HK-2 (cell line): ENCODE data around the gene CEMP1.
A peak's percentile ranks its signal among the peaks of the same experiment; 100 is the strongest.
"Not testable (repeated sequence)": the region's sequence is repeated elsewhere in the genome, so short reads cannot be mapped to it uniquely, and the experiment has no call there.

Experiments used
- DNase-seq: peaks from one replicate; pipeline ENCODE4 v3.0.0-alpha.2; 2018; ENCODE audit not compliant: unreplicated experiment

Gene CEMP1

DNA sequence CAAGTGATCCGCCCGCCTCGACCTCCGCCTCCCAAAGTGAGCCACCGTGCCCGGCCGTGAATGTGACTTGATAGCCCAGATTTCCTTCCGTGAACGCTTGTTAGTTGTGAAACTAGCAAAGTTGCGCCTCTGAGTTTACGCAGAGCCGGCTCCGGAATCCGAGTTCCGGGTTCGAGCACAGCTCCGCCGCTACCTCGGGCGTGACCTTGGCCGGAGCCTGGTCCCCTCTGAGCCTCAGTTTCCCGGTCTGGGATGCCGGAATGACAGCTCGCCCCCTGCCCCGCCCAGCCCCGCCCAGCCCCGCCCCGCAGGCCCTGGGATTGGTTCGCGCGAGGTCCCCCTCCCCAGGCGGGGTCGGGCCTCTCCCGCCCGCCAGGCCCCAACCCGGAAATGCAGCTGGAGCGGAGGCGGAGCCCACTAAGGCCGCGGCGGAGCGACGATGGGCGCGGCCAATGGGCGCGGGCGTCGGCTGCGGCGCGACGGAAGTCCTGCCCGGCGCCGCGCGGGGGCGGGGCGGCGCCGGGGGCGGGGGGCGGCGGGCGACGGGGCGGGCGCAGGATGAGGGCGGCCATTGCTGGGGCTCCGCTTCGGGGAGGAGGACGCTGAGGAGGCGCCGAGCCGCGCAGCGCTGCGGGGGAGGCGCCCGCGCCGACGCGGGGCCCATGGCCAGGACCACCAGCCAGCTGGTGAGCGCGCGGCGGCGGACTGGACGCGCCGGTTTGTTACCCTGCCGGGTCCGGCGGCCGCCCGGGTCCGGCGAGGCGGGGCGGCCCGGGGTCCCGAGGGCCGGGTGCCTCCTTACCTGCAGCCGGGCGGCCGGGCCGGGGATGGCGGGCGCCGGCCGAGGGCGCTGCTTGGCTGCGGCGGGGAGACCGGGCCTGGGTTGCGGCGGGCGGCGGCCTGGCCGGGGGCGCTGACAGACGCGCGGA lies 6.5 kb upstream of the CEMP1 start, which contains the start of gene PDPK1:
TSS of gene PDPK1 (plus strand) at position 571 of the 929 bp plus-strand sequence. CDS start at position 663, 92 bp downstream.
- DNase-seq, result peak; percentile 88

DNA sequence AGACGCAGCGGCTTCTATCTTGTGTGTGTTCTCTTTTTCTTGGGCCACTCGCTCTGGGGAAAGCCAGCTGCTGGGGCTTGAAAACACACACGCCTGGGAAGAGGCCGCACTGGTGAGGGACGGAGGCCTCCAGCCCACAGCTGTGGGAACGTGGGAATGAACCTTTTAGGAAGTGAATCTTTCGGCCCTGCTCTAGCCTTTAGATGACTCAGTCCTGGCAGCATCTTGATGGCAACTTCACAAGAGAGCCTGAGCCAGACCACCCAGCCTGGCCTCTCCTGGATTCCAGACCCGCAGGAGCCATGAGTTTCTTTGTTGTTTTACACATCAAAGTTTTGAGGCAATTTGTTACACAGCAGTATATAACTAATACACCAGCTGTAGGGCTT lies 4.4 kb upstream of the CEMP1 start:
- no peak for DNase-seq

DNA sequence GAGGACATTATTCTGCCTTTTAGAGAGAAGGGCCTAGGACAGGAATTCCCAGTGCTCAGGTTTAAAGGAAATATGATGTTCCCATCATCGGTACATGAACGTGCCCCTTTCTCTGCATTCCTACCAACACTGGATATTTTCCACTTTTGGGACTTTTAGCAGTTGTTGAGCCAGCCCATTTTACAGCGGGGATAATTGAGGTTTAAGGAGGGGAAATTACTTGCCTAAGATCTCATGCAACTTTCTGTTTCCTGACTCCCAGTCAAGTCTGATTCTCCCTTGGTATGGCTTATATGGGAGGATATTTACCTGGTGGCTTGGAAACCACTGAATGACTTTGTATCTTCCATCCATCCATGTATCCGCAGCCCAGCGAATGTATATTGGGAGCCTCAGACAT lies 3.1 kb upstream of the CEMP1 start:
- not testable (repeated sequence) for DNase-seq

DNA sequence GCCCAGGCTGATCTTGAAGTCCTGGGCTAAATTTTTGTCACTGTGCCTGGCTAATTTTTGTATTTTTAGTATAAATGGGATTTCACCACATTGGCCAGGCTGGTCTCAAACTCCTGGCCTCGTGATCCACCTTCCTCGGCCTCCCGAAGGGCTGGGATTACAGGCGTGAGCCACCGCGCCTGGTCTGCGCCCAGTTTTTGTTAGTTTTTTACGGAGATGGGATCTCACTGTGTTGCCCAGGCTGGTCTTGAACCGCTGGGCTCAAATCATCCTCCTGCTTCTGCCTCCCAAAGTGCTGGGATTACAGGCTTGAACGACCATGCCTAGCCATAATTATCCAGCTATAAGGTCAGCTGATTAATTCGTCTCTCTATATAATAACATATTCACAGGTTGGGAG lies 2.7 kb upstream of the CEMP1 start:
- no peak for DNase-seq

DNA sequence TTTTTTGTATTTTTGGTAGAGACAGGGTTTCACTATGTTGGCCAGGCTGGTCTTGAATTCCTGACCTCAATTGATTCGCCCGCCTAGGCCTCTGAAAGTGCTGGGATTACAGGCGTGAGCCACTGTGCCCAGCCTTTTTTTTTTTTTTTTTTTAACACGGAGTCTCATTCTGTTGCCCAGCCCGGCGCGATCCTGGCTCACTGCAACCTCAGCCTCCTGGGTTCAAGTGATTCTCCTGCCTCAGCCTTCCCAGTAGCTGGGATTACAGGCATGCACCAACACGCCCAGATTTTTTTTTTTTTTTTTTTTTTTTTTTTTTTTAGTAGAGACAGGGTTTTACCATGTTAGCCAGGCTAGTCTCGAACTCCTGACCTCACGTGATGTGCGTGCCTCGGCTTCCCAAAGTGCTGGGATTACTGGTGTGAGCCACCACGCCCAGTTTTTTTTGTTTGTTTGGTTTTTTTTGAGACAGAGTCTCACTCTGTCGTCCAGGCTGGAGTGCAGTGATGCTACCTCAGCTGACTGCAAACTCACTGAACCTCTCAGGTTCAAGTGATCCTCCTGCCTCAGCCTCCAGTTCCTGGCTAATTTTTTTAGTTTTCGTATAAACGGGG lies 2.0 kb upstream of the CEMP1 start:
- DNase-seq, result not testable (repeated sequence)

DNA sequence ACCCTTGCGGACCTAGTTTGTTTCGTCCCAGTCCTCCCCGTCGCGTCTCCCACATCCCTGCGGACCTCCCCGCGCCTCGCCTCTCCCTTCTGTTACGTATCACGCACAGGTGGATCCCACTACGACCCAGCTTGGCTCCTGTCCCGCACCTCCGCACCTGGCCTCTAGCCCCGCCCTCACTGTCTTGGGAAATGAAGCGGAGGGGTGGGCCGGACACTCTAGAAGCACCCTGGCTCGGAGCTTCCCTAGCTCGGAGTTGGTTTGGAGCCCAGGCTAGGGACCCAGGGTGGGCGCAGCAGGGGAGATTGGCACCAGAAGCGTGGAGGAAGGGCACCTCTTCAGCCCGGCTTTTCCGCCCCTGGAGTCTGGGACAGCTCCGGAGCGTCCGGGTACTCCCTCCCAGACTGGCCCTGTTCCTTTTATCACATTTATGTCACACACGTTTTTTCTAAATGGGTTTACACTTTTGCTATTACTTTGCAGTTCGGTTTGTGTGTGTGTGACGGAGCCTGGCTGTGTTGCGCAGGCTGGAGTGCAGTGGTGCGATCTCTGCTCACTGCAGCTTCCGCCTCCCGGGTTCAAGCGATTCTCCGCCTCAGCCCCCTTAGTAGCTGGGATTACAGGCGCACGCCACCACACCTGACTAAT lies 1.4 kb upstream of the CEMP1 start:
- DNase-seq, result peak; percentile 65

DNA sequence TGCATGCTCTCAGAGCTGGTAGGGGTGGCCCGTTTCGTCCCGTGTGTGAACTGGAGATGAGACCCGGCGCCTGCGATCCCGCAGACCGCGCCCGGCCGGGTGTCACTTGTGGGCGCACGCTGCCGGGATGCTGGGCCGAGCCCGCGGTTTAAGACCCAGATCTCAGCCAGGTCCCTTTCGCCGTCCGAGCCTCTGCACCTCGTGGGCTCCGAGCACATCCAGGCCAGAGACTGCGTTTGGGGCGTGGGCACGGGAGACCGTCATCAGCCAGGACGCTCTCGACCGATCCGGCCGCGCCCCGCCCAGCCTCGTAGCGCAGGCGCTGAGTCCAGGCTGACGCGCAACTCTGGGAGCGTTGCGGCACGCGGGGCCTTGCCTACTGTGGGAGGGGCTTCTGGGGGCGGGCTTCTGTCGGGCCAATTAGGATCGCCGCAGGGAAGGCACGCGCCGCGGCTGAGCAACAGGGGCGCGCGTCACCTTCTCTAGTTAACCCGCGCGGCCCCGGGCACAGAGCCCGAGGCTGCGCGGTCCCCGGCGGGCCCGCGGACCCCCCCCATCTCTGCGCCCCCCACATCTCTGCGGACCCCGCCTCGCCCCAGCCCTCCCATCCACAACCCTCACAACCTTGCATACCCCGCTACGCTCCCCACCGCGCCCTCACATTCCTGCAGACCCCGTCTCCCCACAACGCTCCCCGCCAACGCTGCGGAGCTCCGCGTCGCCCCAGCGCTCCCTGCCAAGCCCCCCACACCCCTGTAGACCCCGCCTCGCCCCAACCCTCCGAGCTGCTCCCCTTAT lies 687 bp upstream of the CEMP1 start:
- DNase-seq, result peak; percentile 92

DNA sequence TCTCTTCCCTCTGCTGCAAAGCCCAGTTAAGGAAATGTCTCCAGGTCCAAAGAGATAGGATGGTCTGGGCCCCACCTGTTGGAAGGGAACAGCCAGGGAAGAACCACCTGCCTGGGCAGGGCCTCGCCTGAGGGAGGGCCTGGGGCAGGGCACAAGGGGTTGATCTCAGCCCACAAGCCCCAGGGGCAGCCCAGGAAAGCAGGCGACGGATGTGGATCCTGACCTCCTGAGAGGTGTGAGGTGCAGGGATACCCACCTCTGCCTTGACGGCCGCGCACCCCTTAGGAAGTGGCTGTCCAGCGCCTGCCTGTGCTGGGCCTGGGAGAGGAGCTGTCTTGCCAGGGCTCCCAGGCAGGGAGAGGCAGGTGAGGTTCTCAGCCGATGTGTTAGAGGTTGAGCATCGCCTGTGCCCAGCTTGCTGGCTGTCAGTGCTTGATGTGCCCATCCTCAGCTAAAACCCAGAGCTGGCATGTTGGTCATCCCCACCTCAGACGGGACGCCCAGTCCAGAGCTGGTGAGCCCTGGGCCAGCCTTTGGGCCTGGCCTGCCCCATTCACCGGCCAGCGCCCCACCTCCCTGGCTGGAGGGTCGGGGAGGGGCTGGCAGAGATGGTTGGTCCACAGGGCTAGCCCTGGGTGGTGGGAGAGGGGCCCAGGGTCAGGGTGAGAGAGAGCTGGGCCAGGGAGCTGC lies 434 bp downstream of the CEMP1 start:
- no peak for DNase-seq

DNA sequence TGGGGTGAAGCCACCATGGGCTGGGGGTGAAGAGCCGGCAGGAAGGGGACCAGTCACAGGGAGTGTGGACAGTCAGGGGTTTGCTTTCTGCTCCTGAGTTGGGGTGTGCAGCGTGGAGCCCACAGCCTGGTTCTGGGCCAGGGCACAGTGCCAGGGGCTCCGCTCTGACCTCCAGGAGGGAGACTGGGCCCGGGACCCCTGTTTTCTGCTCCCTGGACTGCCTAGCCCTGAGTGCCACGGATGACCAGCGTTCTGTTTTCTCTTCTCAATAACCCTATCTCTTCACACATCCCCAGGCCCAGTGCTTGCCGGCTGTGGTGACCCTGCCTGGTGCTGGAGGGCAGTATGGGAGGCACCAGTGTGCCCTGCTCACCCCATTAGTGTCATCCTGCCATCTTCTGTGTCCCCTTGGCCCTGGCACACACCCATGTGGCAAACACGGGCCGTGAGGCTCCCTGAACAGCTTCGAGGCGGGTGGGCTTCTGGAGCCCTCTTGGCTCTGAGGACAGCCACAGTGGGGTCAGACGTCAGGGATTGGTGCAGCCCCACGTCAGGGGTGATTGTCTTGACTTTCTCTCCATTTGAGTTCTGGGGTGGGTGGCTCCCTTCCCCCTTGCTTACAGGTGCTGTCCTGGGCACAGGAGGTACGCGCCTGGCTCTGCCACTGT lies 1.1 kb downstream of the CEMP1 start:
- DNase-seq, result no peak

DNA sequence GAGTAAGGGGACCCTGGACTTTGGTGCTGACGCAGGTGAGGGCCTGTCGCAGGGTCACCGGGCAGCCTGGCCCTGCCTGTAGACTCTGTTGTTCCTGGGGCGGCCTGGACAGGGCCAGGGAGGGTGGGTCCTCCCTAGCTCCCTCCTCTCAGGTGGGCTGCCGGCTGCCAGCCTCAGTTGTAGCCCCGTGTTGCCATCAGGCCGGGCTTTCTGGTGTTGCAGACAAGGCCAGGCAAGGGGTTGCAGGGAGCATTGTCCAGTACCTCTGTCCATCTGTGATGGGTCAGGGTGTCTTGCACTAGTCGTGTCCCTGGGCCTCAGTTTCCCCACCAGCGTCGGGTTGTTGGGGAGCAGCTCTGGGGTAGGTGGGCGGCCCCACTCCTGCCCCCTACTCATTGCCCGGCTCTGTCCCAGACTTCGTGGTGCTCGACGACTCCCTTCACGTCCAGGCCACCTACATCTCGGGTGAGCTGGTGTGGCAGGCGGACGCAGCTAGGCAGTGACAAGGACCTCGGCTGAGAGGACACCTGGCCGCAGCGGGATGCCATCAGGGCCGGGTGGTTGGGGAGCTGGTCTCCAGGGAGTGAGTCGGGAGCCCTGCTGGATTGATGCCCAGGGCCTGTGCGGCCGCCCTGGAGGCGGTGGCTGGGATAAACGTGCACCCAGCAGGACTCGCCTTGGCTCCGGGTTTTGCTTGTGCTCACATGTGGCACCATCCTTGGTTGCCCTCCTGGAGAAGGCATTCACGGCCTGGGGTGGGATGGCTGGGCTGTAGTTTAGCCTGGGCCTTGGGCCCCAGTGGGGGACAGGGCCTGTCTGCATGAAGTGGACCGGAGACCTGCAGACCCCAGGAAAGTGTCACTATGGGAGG lies 1.9 kb downstream of the CEMP1 start:
- no peak for DNase-seq

DNA sequence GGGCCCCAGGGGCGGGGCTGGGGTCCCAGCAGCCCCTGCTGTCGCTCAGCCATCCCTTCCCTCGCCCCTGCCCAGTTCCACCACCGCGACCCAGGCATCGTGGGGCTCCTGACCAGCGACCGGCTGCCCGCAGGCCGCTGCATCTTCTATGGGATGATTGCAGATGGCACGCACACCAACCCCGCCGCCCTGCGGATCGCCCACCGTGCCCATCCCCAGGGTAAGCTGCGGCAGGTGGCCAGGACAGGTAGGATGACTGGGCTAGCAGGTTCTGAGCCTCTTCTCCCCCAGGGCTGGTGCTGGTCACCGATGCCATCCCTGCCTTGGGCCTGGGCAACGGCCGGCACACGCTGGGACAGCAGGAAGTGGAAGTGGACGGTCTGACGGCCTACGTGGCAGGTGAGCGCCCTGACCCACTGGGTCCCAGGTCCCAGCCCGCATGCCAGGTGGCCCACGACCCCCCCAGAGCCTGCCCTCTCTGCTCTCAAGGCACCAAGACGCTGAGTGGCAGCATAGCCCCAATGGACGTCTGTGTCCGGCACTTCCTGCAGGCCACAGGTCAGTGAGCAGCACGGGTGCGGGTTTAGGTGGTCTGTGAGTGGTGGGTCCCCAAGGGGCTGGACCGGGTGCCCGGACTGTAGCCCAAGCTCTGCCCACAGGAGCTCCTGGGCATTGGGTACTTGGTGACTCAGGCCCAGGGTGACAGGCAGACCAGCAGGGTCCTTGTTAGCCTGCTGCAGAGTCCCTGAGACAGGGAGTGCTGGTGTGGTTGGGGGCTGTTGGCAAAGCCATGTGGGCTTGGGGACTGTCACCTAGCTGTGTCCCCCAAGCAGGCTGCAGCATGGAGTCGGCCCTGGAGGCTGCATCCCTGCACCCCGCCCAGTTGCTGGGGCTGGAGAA lies 2.8 kb downstream of the CEMP1 start:
- no peak for DNase-seq

DNA sequence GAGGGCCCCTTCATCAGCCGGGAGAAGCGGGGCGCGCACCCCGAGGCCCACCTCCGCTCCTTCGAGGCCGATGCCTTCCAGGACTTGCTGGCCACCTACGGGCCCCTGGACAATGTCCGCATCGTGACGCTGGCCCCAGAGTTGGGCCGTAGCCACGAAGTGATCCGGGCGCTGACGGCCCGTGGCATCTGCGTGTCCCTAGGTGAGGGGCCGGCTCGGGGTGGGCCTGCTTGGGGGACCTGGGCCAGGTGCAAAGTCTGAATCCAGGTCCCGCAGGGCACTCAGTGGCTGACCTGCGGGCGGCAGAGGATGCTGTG lies 3.5 kb downstream of the CEMP1 start:
- no peak for DNase-seq

DNA sequence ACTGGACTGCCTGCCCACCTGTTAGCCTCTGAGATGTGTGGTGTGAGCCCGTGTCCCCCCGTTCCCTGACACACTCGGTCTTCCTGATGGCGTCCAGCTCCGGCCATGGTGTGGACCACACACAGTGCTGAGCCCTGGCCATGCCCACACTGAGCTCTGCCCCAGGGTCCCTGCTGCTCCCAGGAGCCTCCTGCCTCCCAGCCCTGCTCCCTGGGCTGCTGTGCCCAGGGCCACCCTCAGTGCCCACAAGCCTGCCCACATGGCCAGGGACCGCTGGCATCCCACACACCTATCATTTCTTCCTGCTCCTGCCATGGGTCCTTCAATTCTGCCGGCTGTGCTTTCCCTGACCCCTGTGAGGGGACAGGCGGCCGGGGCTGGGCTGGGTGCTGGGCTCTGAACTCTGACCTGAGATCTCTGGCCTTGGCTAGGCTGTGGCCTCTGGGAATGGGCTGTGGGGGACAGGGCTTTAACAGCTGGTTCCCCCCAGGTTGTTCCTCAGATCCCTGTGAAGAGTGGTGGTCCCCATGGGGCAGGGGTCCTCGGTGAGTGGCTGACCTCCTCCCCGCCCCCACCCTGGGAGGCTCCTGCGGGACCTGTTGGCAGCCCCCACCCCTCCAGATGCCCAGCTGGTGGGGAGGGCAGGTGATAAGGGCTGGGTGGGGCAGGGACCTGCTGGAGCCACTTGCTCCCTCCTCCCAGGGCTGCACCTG lies 4.0 kb downstream of the CEMP1 start:
- no peak for DNase-seq

DNA sequence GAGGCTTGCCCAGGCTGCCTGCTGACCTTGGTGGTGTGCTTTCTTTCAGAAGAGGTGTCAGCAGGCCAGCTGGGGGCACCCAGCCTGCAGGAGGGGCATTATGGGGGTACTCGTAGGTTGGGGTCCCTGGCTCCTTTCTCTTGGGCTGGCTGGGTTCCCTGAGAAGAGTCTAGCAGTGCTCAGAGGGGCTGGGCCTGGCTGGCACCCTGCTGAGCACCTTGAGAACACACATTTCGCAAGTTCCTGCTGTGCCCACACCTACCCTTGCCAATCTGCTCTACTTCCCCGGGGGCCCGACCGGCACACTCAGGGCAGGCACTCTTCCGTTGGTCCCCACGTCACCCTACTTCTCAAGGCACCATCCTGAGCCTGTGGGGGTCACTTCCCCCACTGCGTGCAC lies 5.1 kb downstream of the CEMP1 start:
- no peak for DNase-seq

DNA sequence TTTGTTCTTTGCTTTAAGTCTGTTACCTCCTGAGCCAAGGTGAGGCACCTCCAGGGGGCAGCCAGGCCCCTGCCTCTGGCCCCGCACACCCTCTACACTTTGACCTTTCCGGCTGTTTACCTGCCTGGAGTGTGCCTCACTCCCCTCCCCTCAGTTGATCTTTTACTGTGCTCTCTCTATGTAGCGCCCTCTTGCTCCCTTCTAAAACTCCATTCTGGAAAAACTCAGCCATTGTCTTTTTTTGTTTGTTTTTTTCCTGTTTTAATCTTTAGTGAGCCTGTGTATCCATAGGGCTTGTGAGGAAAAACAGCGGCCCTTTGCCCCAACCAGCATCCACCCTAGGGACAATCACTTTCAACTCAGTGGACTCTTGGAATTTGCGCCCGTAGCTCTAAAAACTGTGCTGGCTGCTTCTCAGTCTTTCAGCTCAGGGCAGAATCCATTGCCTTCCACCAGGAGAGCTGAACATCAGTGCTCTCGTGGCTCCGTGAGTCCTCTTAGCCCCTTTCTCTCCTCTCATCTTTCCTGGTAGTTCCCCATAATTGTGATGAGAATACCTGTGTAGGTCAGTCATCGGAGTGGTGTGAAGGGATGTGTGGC lies 6.8 kb downstream of the CEMP1 start:
- DNase-seq, result no peak

DNA sequence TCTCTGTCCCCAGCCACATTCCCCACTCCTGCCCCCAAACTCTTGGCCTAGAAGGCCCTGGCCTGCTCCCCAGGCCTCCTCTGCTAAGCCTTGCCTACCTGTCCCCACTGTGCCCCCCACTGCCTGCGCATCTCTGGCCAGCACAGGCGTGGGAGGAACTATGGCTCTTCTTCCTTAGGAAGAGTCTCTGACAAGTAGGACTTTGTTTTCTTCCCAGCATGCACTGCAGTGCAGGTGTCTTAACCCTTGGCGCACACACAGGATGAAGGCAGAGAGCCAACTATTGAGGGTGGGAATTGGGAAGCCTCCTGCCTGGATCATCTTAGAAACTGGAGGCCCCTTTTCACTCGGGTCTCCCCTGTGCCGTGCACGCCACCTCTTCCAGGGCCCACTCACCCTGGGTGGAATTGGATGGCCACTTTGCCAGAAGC lies 7.4 kb downstream of the CEMP1 start:
- no peak for DNase-seq

DNA sequence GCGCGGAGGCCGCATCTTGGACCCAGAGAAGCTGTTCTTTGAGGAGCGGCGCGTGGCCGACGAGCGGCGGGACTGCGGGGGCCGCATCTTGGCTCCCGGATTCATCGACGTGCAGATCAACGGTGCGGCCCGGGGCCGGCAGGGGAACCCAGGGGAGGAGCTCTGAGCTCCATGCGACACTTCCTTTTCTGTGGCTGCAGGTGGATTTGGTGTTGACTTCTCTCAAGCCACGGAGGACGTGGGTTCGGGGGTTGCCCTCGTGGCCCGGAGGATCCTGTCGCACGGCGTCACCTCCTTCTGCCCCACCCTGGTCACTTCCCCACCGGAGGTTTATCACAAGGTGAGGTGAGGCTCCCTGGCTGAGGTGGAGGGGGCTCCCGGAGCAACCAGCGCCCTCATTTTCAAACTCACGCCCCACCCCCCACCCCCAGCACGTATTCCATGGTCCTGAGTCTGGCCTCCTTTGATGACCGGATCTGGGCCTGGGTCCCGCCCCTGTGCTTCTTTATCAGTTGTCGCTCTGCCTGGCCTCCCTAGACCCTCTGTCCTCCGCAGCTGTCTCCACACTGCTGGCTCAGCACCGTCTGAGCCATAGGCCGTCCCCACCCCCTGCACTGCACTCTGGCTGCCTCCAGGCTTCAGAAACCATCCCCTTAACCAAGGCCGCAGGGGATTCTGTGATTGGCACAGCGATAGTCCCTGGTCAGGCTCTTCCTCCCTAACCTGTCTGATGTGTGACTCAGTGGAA lies 10.2 kb downstream of the CEMP1 start:
- DNase-seq, result no peak
